ENCODE data around the gene SLC9A9.

SLC9A9 gene

GRCh38 chr3:143367171-143367570, 481.1 kb downstream of the SLC9A9 start:
- peak in 1 of 2 donors; percentile 24 for DNase-seq (ENCODE audit: low read depth in 2 of 2)
- H3K4me3 ChIP-seq (replicated peaks in 1 of 2; ENCODE audit: low read depth in 2 of 2, low read length in 2 of 2): no peak overlapping the region
- TF ChIP-seq CTCF (IDR thresholded peaks at IDR 0.05; ENCODE audit: low read depth, low read length): no peak

DNA sequence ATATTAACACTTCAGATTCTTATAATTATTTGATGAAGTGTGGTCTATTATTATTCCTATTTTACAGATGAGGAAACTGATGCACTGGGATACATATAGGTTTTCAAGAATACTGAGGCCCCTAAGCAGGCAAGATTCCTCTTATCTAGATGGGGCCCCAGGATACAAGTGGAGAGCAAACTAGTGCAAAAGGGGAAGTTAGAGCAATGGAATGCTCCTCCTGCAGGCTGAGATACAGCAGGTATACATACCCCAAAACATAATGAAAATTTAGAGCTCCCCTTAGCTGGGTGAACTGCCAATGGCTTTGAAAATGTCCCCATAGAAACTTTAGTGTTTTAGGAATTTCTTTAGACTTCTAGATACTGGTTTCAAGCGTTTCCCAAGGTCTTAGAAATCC, 481.6 kb downstream of the SLC9A9 start:
- H3K4me3 ChIP-seq (replicated peaks in 1 of 2; ENCODE audit: low read depth in 2 of 2, low read length in 2 of 2): no peak overlapping the region
- no peak for DNase-seq (ENCODE audit: low read depth in 2 of 2)
- TF ChIP-seq CTCF (IDR thresholded peaks at IDR 0.05; ENCODE audit: low read depth, low read length): no peak

DNA sequence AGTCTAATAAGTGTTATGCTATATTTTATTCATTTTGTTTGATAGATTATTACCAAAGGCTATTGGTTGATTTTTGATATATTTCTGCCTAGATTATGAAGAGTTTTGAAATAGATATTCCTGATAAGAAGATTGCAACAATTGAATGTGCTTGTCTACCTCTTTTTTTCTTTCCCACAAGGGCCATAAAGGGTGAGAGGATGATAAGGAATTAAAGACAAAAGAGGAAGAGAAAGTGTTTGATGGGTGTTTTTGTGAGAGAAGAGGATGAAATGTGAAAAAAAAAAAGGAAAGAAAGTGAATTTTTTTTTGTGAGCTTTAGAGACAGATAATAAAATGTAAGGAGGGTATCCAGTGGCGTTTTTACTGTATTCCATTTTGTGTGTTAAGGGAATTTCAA, 484.3 kb downstream of the SLC9A9 start:
- DNase-seq (ENCODE audit: low read depth in 2 of 2): no peak
- no peak for TF ChIP-seq CTCF (IDR thresholded peaks at IDR 0.05; ENCODE audit: low read depth, low read length)
- no peak overlapping the region for H3K4me3 ChIP-seq (replicated peaks in 1 of 2; ENCODE audit: low read depth in 2 of 2, low read length in 2 of 2)

GRCh38 chr3:143363276-143363675, 485.0 kb downstream of the SLC9A9 start:
- peak; percentile 52 to 67 for DNase-seq (ENCODE audit: low read depth in 2 of 2)
- no peak for TF ChIP-seq CTCF (IDR thresholded peaks at IDR 0.05; ENCODE audit: low read depth, low read length)
- no peak overlapping the region for H3K4me3 ChIP-seq (replicated peaks in 1 of 2; ENCODE audit: low read depth in 2 of 2, low read length in 2 of 2)

- TF ChIP-seq CTCF (IDR thresholded peaks at IDR 0.05; ENCODE audit: low read depth, low read length): no peak
- H3K4me3 ChIP-seq (replicated peaks in 1 of 2; ENCODE audit: low read depth in 2 of 2, low read length in 2 of 2): no peak overlapping the region
- DNase-seq (ENCODE audit: low read depth in 2 of 2): no peak
Observed at GRCh38 chr3:143362115-143362991, 485.9 kb downstream of the SLC9A9 start.

- H3K4me3 ChIP-seq (replicated peaks in 1 of 2; ENCODE audit: low read depth in 2 of 2, low read length in 2 of 2): no peak overlapping the region
- no peak for DNase-seq (ENCODE audit: low read depth in 2 of 2)
- TF ChIP-seq CTCF (IDR thresholded peaks at IDR 0.05; ENCODE audit: low read depth, low read length): no peak
Observed at GRCh38 chr3:143361589-143361988, 486.7 kb downstream of the SLC9A9 start.
